Activated T-cell treated with anti-CD3 and anti-CD28 coated beads, Interleukin-2, amount 50 U/mL, for 24 hours (primary cell): ENCODE results near the gene FCN2.

Source experiments
- DNase-seq: peaks from one replicate; pipeline ENCODE4 v3.0.0-alpha.2; 2020
- H3K27ac Mint-ChIP-seq: 2 replicates; pipeline ENCODE4 v1.8.0; 2020; ENCODE audit warnings: mild to moderate bottlenecking, mixed read lengths
- H3K27me3 Mint-ChIP-seq: 2 replicates; pipeline ENCODE4 v1.8.0; 2020; ENCODE audit warnings: mixed read lengths
- H3K36me3 Mint-ChIP-seq: 2 replicates; pipeline ENCODE4 v1.8.0; 2020; ENCODE audit warnings: low read depth, mixed read lengths
- H3K4me1 Mint-ChIP-seq: 2 replicates; pipeline ENCODE4 v1.8.0; 2020; ENCODE audit warnings: low read depth, mixed read lengths
- H3K4me3 Mint-ChIP-seq: 2 replicates; pipeline ENCODE4 v1.8.0; 2020; ENCODE audit warnings: mild to moderate bottlenecking, moderate library complexity, mixed read lengths
- H3K9me3 Mint-ChIP-seq: 2 replicates; pipeline ENCODE4 v1.8.0; 2020; ENCODE audit warnings: mixed read lengths

Gene FCN2

GRCh38 chr9:134885679-134886412 lies 5.2 kb downstream of the FCN2 start:
- H3K27ac Mint-ChIP-seq: no peak overlapping the region
- H3K4me1 Mint-ChIP-seq: no peaks in the 10 kb centered on the region
- no peak for DNase-seq
- H3K27me3 Mint-ChIP-seq: peaks cover 23% of the 10 kb centered on the region
- no peak overlapping the region for H3K4me3 Mint-ChIP-seq
- no peaks in the 10 kb centered on the region for H3K36me3 Mint-ChIP-seq
- H3K9me3 Mint-ChIP-seq: no peaks in the 10 kb centered on the region

DNA sequence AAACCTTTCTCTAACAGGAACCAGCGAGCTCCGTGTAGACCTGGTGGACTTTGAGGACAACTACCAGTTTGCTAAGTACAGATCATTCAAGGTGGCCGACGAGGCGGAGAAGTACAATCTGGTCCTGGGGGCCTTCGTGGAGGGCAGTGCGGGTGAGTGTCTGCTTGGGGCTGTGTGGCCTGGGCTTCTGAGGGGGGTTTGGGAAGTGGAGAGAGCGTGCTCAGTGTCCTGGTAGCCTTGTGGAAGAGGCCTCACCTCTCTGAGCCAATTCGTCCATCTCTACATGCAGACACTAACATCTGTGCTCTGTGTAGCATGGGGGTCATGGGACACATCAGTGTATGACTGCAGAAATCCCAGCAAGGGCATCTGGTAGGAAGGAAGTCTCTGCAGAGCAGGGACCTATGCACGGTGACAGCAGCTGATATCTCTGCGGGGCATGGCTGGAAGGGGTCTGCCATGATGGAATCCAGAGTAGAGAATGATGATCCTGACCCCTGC lies 5.9 kb downstream of the FCN2 start:
- no peaks in the 10 kb centered on the region for H3K36me3 Mint-ChIP-seq
- no peak overlapping the region for H3K27ac Mint-ChIP-seq
- no peak overlapping the region for H3K4me3 Mint-ChIP-seq
- no peaks in the 10 kb centered on the region for H3K9me3 Mint-ChIP-seq
- H3K4me1 Mint-ChIP-seq: no peaks in the 10 kb centered on the region
- no peak for DNase-seq
- peaks cover 23% of the 10 kb centered on the region for H3K27me3 Mint-ChIP-seq

DNA sequence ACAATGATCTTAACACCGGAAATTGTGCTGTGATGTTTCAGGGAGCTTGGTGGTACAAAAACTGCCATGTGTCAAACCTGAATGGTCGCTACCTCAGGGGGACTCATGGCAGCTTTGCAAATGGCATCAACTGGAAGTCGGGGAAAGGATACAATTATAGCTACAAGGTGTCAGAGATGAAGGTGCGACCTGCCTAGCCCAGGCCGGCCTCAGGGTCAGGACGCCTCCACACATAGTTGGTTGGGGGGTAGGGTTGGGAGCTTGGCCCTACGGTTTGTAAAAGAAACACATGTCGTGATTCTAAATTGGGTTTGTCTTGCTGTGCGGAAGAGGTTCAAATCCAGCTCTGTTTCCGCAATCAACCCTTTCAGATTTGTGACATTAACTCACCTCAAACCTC lies 6.6 kb downstream of the FCN2 start:
- no peak overlapping the region for H3K27ac Mint-ChIP-seq
- DNase-seq: no peak
- H3K4me3 Mint-ChIP-seq: no peak overlapping the region
- H3K36me3 Mint-ChIP-seq: no peaks in the 10 kb centered on the region
- no peaks in the 10 kb centered on the region for H3K9me3 Mint-ChIP-seq
- no peaks in the 10 kb centered on the region for H3K4me1 Mint-ChIP-seq
- H3K27me3 Mint-ChIP-seq: peaks cover 23% of the 10 kb centered on the region

GRCh38 chr9:134887686-134888602 lies 7.3 kb downstream of the FCN2 start:
- Mint-ChIP-seq H3K36me3 (no peaks in the 10 kb centered on the region), H3K9me3 (no peaks in the 10 kb centered on the region), H3K4me3 (no peak overlapping the region), H3K27me3 (peaks cover 23% of the 10 kb centered on the region), H3K4me1 (no peaks in the 10 kb centered on the region), H3K27ac (no peak overlapping the region)
- DNase-seq: peak; percentile 15

DNA sequence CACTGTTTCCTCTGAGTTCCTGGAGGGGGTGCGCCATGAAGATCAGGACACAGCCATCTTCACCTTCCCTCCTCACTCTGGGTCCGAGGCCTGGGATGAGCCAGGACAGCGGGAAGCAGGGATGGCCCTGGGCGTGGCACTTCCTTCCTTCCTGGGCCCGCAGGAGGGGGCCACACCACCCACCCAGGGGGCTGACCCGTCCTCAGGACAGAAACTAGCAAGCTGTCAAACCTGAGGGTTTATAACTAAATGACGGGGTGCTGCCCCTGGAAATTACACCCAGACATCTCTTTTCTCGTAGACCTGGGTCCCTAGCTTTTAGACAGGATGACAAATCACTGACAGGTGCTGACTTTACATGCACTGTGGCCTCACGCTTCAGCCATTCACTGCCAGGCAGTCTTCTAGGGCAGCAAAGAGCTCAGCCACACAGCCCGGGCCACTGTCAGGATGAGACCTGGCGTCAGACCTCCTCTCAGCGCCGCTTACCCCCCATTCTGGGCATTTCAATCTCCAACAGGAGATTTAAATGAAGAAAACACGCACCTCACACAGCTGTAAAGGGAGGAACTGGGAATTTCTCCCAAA lies 8.1 kb downstream of the FCN2 start:
- Mint-ChIP-seq H3K27ac (no peak overlapping the region), H3K4me3 (no peak overlapping the region), H3K4me1 (no peaks in the 10 kb centered on the region), H3K27me3 (peaks cover 24% of the 10 kb centered on the region), H3K36me3 (no peaks in the 10 kb centered on the region), H3K9me3 (no peaks in the 10 kb centered on the region)
- DNase-seq: peak; percentile 20

DNA sequence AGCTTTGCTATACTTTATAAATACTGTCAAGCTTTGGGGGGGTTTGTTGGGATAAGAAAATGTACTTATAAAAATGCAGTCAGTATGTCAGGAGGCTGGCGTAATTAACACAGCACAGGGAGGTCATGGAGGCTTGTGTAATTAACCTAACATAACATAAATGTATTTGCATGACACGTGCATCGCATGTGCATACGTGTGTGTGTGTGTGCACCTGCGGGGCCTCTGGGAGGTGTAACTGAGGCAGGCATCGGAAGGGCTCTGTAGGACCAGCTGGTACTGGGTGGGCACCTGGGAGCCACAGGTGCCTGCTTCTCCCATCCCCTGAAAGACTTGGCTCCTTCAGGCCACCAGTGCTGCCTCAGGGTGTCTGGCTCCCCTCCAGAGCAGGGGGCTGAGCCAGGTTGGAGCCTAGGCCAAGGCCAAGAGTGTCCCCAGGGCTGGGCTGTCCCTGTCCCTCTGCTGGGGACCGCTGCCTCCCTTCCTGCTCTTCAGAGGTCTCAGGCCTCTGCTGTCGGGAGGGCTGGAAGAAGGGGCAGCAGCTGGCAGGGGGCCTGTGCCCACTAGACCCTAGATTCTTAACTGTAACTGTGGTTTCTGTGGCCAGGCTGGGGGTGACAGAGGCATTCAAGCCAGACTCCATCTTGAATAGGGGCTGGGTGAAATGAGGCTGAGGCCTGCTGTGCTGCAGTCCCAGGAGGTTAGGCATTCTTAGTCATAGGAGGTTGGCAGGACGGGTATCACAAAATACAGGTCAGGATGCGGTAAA lies 9.0 kb downstream of the FCN2 start:
- Mint-ChIP-seq H3K4me3 (no peak overlapping the region), H3K9me3 (no peaks in the 10 kb centered on the region), H3K27ac (no peak overlapping the region), H3K4me1 (no peaks in the 10 kb centered on the region), H3K27me3 (peaks cover 29% of the 10 kb centered on the region), H3K36me3 (no peaks in the 10 kb centered on the region)
- no peak for DNase-seq

DNA sequence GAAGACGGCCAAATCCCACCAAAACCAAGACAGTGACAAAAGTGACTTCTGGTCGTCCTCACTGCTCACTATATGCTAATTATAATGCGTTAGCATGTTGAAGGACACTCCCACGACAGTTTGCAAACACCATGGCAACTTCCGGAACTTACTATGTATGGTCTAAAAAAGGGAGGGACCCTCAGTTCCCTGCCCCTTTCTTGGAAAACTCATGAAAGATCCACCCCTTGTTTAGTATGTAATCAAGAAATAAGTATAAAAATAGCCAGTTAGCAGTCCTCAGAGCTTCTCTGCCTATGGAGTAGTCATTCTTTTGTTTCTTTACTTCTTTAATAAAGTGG lies 9.5 kb downstream of the FCN2 start:
- Mint-ChIP-seq H3K4me1 (no peaks in the 10 kb centered on the region), H3K9me3 (no peaks in the 10 kb centered on the region), H3K4me3 (no peak overlapping the region), H3K36me3 (no peaks in the 10 kb centered on the region), H3K27ac (no peak overlapping the region), H3K27me3 (peaks cover 32% of the 10 kb centered on the region)
- DNase-seq: no peak

- H3K4me3 Mint-ChIP-seq: no peak overlapping the region
- H3K27me3 Mint-ChIP-seq: peaks cover 35% of the 10 kb centered on the region
These were observed 10.4 kb downstream of the FCN2 start for GRCh38 chr9:134891053-134891452.

DNA sequence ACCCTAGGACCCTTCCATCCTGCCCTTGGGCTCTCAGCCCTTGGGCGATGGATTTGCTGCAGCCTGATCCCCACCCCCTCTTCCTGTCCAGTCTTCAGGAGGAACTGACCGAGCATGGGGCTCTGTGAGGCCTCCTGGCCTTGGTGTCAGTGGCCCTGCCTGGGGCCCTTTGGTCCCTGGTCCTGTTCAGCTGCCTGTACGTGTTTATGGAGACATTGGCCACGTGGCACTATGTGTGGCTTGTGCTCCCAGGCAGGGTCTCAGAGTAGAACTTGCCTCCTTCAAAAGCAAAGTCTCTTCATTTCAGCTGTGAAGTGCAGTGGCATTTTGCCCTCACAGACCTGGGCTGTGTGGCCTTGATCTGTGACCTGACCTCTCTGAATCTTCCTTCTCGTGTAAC lies 11.1 kb downstream of the FCN2 start:
- no peak for DNase-seq
- H3K27ac Mint-ChIP-seq: no peak overlapping the region
- peaks cover 30% of the 10 kb centered on the region for H3K27me3 Mint-ChIP-seq
- no peaks in the 10 kb centered on the region for H3K36me3 Mint-ChIP-seq
- H3K4me1 Mint-ChIP-seq: no peaks in the 10 kb centered on the region
- H3K4me3 Mint-ChIP-seq: no peak overlapping the region
- no peaks in the 10 kb centered on the region for H3K9me3 Mint-ChIP-seq

More at GRCh38 chr9:134891053-134891452, 10.4 kb downstream of the FCN2 start:
- no peak overlapping the region for H3K27ac Mint-ChIP-seq
- no peaks in the 10 kb centered on the region for H3K9me3 Mint-ChIP-seq
- no peaks in the 10 kb centered on the region for H3K36me3 Mint-ChIP-seq
- no peaks in the 10 kb centered on the region for H3K4me1 Mint-ChIP-seq
- DNase-seq: no peak

DNA sequence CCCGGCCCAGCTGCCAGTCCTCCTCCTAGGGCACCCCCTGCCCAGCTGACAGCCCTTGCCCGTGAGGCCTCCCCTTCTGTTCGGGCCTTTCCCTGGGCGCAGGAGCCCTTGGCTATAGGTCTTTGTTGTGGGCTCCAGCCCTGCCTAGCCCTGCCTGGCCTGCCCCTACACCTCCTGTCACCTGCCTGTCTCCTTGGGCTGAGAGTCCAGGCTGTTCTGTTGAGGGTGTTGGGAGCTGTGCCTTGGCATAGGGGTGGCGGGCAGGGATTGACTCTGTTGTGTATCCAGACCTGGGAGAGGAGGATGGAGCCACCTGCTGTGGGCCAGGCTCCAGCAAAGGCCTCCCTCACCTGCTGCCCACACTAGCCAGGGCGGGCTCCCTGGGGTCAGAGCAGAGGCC lies 11.6 kb downstream of the FCN2 start:
- Mint-ChIP-seq H3K27me3 (peaks cover 30% of the 10 kb centered on the region), H3K4me1 (no peaks in the 10 kb centered on the region), H3K36me3 (no peaks in the 10 kb centered on the region)

DNA sequence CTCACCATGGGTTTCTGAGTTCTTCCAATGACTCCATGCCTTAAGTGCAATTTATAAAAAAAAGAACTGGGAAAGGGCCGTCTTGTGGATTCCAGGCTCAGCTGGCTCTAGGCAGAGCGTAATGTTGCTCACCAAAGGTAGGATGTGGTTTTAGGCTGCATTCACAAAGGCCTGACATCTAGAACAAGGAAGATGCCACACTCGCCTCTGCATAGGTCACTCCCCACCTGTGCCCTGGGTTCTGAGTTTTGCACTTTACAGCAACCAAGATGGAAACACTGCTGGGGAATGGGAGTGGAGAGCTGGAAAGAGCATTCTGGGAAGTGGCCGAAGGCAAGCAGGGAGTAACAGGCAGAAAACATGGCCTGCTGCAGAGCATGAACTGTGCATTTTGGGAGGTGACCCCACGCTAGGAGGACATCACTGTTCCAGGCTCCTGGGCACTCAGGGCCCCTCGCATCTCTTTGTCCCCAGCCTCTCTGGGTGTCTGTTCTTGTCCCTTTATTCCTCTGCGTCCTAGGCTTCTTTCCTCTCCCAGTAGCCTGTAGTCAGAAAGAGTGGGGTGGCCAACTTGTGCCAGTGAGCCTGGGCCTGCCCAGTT lies 12.3 kb downstream of the FCN2 start:
- Mint-ChIP-seq H3K4me1 (no peaks in the 10 kb centered on the region), H3K4me3 (no peak overlapping the region), H3K9me3 (no peaks in the 10 kb centered on the region), H3K36me3 (no peaks in the 10 kb centered on the region), H3K27ac (no peak overlapping the region), H3K27me3 (peaks cover 31% of the 10 kb centered on the region)
- DNase-seq: no peak

More for the DNA sequence above, 11.6 kb downstream of the FCN2 start:
- no peak for DNase-seq
- Mint-ChIP-seq H3K9me3 (no peaks in the 10 kb centered on the region), H3K4me3 (no peak overlapping the region), H3K27ac (no peak overlapping the region)

DNA sequence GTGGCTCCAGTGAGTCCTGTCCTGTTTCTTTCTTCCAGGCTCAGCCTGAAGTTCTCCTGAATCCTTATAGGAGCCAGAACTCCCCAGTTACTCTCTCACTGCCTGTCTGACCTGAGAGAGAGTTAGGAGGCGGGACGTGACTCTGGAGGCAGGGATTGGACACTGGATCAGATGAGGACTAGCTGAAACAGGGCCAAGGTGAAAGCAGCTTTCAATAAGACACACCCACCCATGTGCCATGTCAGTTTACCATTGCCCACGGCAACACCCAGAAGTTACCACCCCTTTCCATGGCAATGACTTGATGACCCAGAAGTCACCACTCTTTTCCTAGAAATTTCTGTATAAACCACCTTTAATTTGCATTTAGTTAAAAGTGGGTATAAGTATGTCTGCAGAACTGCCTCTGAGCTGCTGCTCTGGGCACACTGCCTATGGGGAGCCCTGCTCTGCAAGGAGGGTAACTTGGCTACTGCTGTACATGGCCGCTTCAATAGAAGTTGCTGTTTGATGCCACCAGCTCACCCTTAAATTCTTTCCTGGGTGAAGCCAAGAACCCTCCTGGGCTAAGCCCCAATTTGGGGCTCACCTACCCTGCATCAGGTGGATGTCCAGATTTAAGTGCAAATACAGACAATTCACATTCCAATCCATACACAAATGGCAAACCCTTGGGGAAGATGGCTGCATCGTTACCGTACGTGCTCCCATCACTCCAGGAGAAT lies 13.7 kb downstream of the FCN2 start:
- Mint-ChIP-seq H3K27ac (no peak overlapping the region), H3K4me1 (no peaks in the 10 kb centered on the region), H3K9me3 (peaks cover 8% of the 10 kb centered on the region), H3K36me3 (no peaks in the 10 kb centered on the region), H3K27me3 (peaks cover 30% of the 10 kb centered on the region), H3K4me3 (no peak overlapping the region)
- no peak for DNase-seq

GRCh38 chr9:134895097-134895496 lies 14.5 kb downstream of the FCN2 start:
- Mint-ChIP-seq H3K27ac (no peak overlapping the region), H3K4me1 (no peaks in the 10 kb centered on the region), H3K36me3 (no peaks in the 10 kb centered on the region), H3K27me3 (peaks cover 32% of the 10 kb centered on the region), H3K4me3 (no peak overlapping the region), H3K9me3 (peaks cover 14% of the 10 kb centered on the region)
- no peak for DNase-seq
